HG03064 (cell line): ENCODE measurements around the gene KMT5B.

Source experiments
- ATAC-seq: cut with Tn5 transposase; IDR thresholded peaks from one replicate; pipeline ENCODE4 v1.9.1; 2021; ENCODE audit warnings: low read depth; ENCODE audit not compliant: unreplicated experiment

Gene KMT5B

GRCh38 chr11:68146704-68147474 lies 66.2 kb downstream of the KMT5B start:
- ATAC-seq, result no peak

GRCh38 chr11:68146010-68146540 lies 67.0 kb downstream of the KMT5B start:
- ATAC-seq, result no peak

GRCh38 chr11:68145120-68145866 lies 67.8 kb downstream of the KMT5B start:
- no peak for ATAC-seq

- ATAC-seq, result no peak
These were observed 69.8 kb downstream of the KMT5B start for GRCh38 chr11:68143310-68143689.

GRCh38 chr11:68142441-68143309 lies 70.4 kb downstream of the KMT5B start:
- no peak for ATAC-seq

GRCh38 chr11:68142028-68142412 lies 71.1 kb downstream of the KMT5B start:
- ATAC-seq, result no peak

- no peak for ATAC-seq
These were observed 71.7 kb downstream of the KMT5B start for GRCh38 chr11:68141246-68142027.

- no peak for ATAC-seq
These were observed 72.4 kb downstream of the KMT5B start for GRCh38 chr11:68140496-68141245.

- no peak for ATAC-seq
These were observed 74.9 kb downstream of the KMT5B start for GRCh38 chr11:68138237-68138636.

- ATAC-seq, result no peak
These were observed 75.3 kb downstream of the KMT5B start for GRCh38 chr11:68137833-68138232.

- ATAC-seq, result no peak
These were observed 76.2 kb downstream of the KMT5B start for GRCh38 chr11:68136866-68137265.

GRCh38 chr11:68135161-68135560 lies 77.9 kb downstream of the KMT5B start:
- ATAC-seq, result no peak

GRCh38 chr11:68133761-68134160 lies 79.3 kb downstream of the KMT5B start:
- no peak for ATAC-seq

GRCh38 chr11:68130121-68130520 lies 83.0 kb downstream of the KMT5B start:
- ATAC-seq, result no peak

GRCh38 chr11:68128682-68129327 lies 84.3 kb downstream of the KMT5B start:
- no peak for ATAC-seq

GRCh38 chr11:68127714-68128681 lies 85.1 kb downstream of the KMT5B start:
- ATAC-seq, result no peak

GRCh38 chr11:68125164-68125563 lies 87.9 kb downstream of the KMT5B start:
- ATAC-seq, result no peak
